ENCODE data around the gene FIGNL2.

The FIGNL2 gene

GRCh38 chr12:51822956-51823355, 25.6 kb downstream of the FIGNL2 start:
- no peak for DNase-seq (ENCODE audit: low spot score)
- Histone ChIP-seq H2BK120ac (ENCODE audit: low read depth, low read length) (no peak overlapping the region), H3K4me2 (ENCODE audit: insufficient read depth, low read length, poor library complexity, severe bottlenecking) (no peak overlapping the region), H3K4me1 (ENCODE audit: control insufficient read depth in 2 of 2, insufficient read depth in 1 of 2, low read depth in 1 of 2, low read length in 2 of 2) (peaks cover 5 to 12% of the 10 kb centered on the region in 2 donors), H3K23ac (ENCODE audit: low read depth, low read length, poor library complexity) (no peak overlapping the region), H3K27me3 (ENCODE audit: control insufficient read depth in 3 of 3, insufficient read depth in 3 of 3, low read depth in 1 of 3, low read length in 3 of 3) (peaks cover 0 to 5% (median 0%) of the 10 kb centered on the region in 3 experiments), H2BK15ac (ENCODE audit: low read length) (no peak overlapping the region), H3K9ac (ENCODE audit: low read depth, low read length, poor library complexity) (no peak overlapping the region), H3K27ac (replicated peaks; ENCODE audit: low read length) (no peak overlapping the region), H2BK12ac (ENCODE audit: low read length) (no peak overlapping the region), H3K9me3 (replicated peaks in 1 of 2; ENCODE audit: control insufficient read depth in 2 of 2, insufficient read depth in 1 of 2, low read depth in 1 of 2, low read length in 2 of 2) (no peaks in the 10 kb centered on the region), H2AK5ac (ENCODE audit: low read depth, low read length) (no peak overlapping the region), H3K79me1 (ENCODE audit: low read depth, low read length) (peaks cover 9% of the 10 kb centered on the region), H3K18ac (ENCODE audit: low read length) (no peak overlapping the region), H2BK5ac (ENCODE audit: low read length) (no peak overlapping the region), H2AFZ (ENCODE audit: low read length) (no peak overlapping the region), H3K36me3 (replicated peaks in 1 of 2; ENCODE audit: control insufficient read depth in 2 of 2, insufficient read depth in 2 of 2, low read length in 2 of 2) (peaks cover 3 to 44% of the 10 kb centered on the region in 2 donors), H3K4me3 (ENCODE audit: low read length in 2 of 2) (no peak overlapping the region), H4K91ac (ENCODE audit: low read depth, low read length, poor library complexity) (no peak overlapping the region), H3K4ac (ENCODE audit: low read length) (no peak overlapping the region), H4K8ac (ENCODE audit: low read depth, low read length) (no peak overlapping the region), H3K14ac (ENCODE audit: low read length) (no peak overlapping the region)
- no CpG with 5 or more reads among the region's 4 CpGs for WGBS, 2 donors (ENCODE audit: extremely low coverage in 2 of 2, insufficient read length in 2 of 2, insufficient replicate concordance in 1 of 2)

GRCh38 chr12:51822261-51822616, 26.3 kb downstream of the FIGNL2 start:
- no peak overlapping the region for H3K4ac ChIP-seq (ENCODE audit: low read length)
- no CpG with 5 or more reads among the region's 16 CpGs for WGBS, 2 donors (ENCODE audit: extremely low coverage in 2 of 2, insufficient read length in 2 of 2, insufficient replicate concordance in 1 of 2)
- H3K36me3 ChIP-seq (replicated peaks in 1 of 2; ENCODE audit: control insufficient read depth in 2 of 2, insufficient read depth in 2 of 2, low read length in 2 of 2) = peaks cover 3 to 45% of the 10 kb centered on the region in 2 donors
- no peak for DNase-seq (ENCODE audit: low spot score)
- H3K4me1 ChIP-seq (ENCODE audit: control insufficient read depth in 2 of 2, insufficient read depth in 1 of 2, low read depth in 1 of 2, low read length in 2 of 2) = peaks cover 0 to 7% of the 10 kb centered on the region in 2 donors
- peaks cover 5% of the 10 kb centered on the region for H3K79me1 ChIP-seq (ENCODE audit: low read depth, low read length)
- no peak overlapping the region for H4K8ac ChIP-seq (ENCODE audit: low read depth, low read length)
- no peak overlapping the region for H2BK12ac ChIP-seq (ENCODE audit: low read length)
- no peaks in the 10 kb centered on the region for H3K9me3 ChIP-seq (replicated peaks in 1 of 2; ENCODE audit: control insufficient read depth in 2 of 2, insufficient read depth in 1 of 2, low read depth in 1 of 2, low read length in 2 of 2)
- H3K4me2 ChIP-seq (ENCODE audit: insufficient read depth, low read length, poor library complexity, severe bottlenecking) = no peak overlapping the region
- H3K18ac ChIP-seq (ENCODE audit: low read length) = peak overlapping the region; percentile 46
- H3K14ac ChIP-seq (ENCODE audit: low read length) = no peak overlapping the region
- H3K27me3 ChIP-seq (ENCODE audit: control insufficient read depth in 3 of 3, insufficient read depth in 3 of 3, low read depth in 1 of 3, low read length in 3 of 3) = peaks cover 0 to 5% (median 0%) of the 10 kb centered on the region in 3 experiments
- no peak overlapping the region for H2BK15ac ChIP-seq (ENCODE audit: low read length)
- no peak overlapping the region for H2AFZ ChIP-seq (ENCODE audit: low read length)
- H2BK5ac ChIP-seq (ENCODE audit: low read length) = no peak overlapping the region
- no peak overlapping the region for H4K91ac ChIP-seq (ENCODE audit: low read depth, low read length, poor library complexity)
- peak overlapping the region; percentile 39 for H2AK5ac ChIP-seq (ENCODE audit: low read depth, low read length)
- no peak overlapping the region for H3K27ac ChIP-seq (replicated peaks; ENCODE audit: low read length)
- H3K23ac ChIP-seq (ENCODE audit: low read depth, low read length, poor library complexity) = peak overlapping the region; percentile 83
- no peak overlapping the region for H2BK120ac ChIP-seq (ENCODE audit: low read depth, low read length)
- H3K9ac ChIP-seq (ENCODE audit: low read depth, low read length, poor library complexity) = no peak overlapping the region
- no peak overlapping the region for H3K4me3 ChIP-seq (ENCODE audit: low read length in 2 of 2)

- Histone ChIP-seq H3K27ac (replicated peaks; ENCODE audit: low read length) (no peak overlapping the region), H3K4me2 (ENCODE audit: insufficient read depth, low read length, poor library complexity, severe bottlenecking) (peak overlapping the region; percentile 74), H4K8ac (ENCODE audit: low read depth, low read length) (no peak overlapping the region), H3K9ac (ENCODE audit: low read depth, low read length, poor library complexity) (peak overlapping the region; percentile 92), H2BK15ac (ENCODE audit: low read length) (peak overlapping the region; percentile 83), H2AK5ac (ENCODE audit: low read depth, low read length) (peak overlapping the region; percentile 96), H3K4me3 (ENCODE audit: low read length in 2 of 2) (peak overlapping the region in 1 of 2 donors; percentile 75), H3K4ac (ENCODE audit: low read length) (peak overlapping the region; percentile 69), H3K18ac (ENCODE audit: low read length) (peak overlapping the region; percentile 94), H3K9me3 (replicated peaks in 1 of 2; ENCODE audit: control insufficient read depth in 2 of 2, insufficient read depth in 1 of 2, low read depth in 1 of 2, low read length in 2 of 2) (no peaks in the 10 kb centered on the region), H3K4me1 (ENCODE audit: control insufficient read depth in 2 of 2, insufficient read depth in 1 of 2, low read depth in 1 of 2, low read length in 2 of 2) (peaks cover 0 to 7% of the 10 kb centered on the region in 2 donors), H3K79me1 (ENCODE audit: low read depth, low read length) (peaks cover 5% of the 10 kb centered on the region), H2BK12ac (ENCODE audit: low read length) (no peak overlapping the region), H2AFZ (ENCODE audit: low read length) (no peak overlapping the region), H2BK120ac (ENCODE audit: low read depth, low read length) (no peak overlapping the region), H3K36me3 (replicated peaks in 1 of 2; ENCODE audit: control insufficient read depth in 2 of 2, insufficient read depth in 2 of 2, low read length in 2 of 2) (peaks cover 3 to 42% of the 10 kb centered on the region in 2 donors), H3K14ac (ENCODE audit: low read length) (peak overlapping the region; percentile 87), H3K27me3 (ENCODE audit: control insufficient read depth in 3 of 3, insufficient read depth in 3 of 3, low read depth in 1 of 3, low read length in 3 of 3) (peaks cover 0 to 5% (median 0%) of the 10 kb centered on the region in 3 experiments), H2BK5ac (ENCODE audit: low read length) (no peak overlapping the region), H4K91ac (ENCODE audit: low read depth, low read length, poor library complexity) (no peak overlapping the region), H3K23ac (ENCODE audit: low read depth, low read length, poor library complexity) (peak overlapping the region; percentile 90)
- WGBS, 2 donors (ENCODE audit: extremely low coverage in 2 of 2, insufficient read length in 2 of 2, insufficient replicate concordance in 1 of 2) = no CpG with 5 or more reads among the region's 101 CpGs
- DNase-seq (ENCODE audit: low spot score) = no peak
These were observed 26.9 kb downstream of the FIGNL2 start for GRCh38 chr12:51821440-51822260.
